ENCODE data around the gene TUBG1. TPM values are rescaled to one million over a fixed set of nuclear protein-coding genes. Genes with fewer than 3 reads are reported as not detected.
"Not testable (repeated sequence)": the region's sequence is repeated elsewhere in the genome, so short reads cannot be mapped to it uniquely, and the experiment has no call there.

TUBG1 gene
- total RNA-seq, 1 experiment from 2014 or later, result 133 TPM

DNA sequence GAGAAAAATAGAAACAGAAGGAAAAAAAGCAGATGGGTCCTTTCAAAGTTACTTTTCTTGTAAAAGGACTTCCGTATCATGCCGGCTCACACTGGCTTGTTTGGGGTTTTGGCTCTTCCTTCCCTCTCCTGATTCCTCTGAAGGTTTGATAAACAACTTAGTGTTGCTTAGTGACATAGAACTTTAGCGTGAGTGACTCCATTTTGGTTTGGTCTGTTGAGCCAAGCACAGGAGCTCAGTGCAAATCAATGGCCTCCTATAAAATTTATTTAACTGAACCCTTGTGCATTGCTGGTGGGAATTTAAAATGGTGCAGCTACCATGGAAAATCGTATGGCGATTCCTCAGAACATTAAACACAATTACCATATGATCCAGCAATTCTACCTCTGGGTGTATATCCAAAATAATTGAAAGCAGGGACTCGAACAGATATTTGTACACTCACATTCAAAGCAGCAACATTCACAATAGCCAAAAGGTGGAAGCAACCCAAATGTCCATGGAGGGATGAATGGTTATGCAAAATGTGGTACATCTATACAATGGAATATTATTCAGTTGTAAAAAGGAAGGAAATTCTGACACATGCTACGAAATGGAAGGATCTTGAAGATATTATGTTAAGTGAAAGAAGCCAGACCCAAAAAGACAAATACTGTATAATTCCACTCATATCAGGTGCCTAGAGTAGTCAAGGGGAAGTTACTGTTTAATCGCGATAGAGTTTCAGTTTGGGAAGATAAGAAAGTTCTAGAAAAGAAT, 48.5 kb downstream of the TUBG1 start:
- no TSS peak for BruUV-seq (replicated peaks)
- Mint-ChIP-seq H3K27ac (ENCODE audit: unreplicated experiment) (peak overlapping the region; percentile 35), H3K9me3 (ENCODE audit: low read depth, unreplicated experiment) (peaks cover 3% of the 10 kb centered on the region), H3K36me3 (ENCODE audit: insufficient read depth, unreplicated experiment) (peaks cover 10% of the 10 kb centered on the region), H3K4me1 (ENCODE audit: low read depth, unreplicated experiment) (peaks cover 19% of the 10 kb centered on the region), H3K27me3 (ENCODE audit: unreplicated experiment) (peaks cover 10% of the 10 kb centered on the region), H3K4me3 (ENCODE audit: low read depth, unreplicated experiment) (peak overlapping the region; percentile 99)
- TF ChIP-seq CTCF (IDR thresholded peaks at IDR 0.05; ENCODE audit: unreplicated experiment), result no peak
- DNase-seq, result no peak
- CTCF ChIA-PET, result interaction anchor here (1.0 to 1.4 kb wide), 3 partner anchors 11 to 19 kb away, joined by 3 read pairs; partner anchors contain the start of gene PLEKHH3
- intact Hi-C loops (cut with micrococcal nuclease; ENCODE audit: unreplicated experiment), result no loop called here

- H3K4me3 Mint-ChIP-seq (ENCODE audit: low read depth, unreplicated experiment), result peak within 1 kb of the TSS; percentile 99
- no peaks in the 10 kb centered on the region for H3K27me3 Mint-ChIP-seq (ENCODE audit: unreplicated experiment)
- TF ChIP-seq CTCF (IDR thresholded peaks at IDR 0.05; ENCODE audit: unreplicated experiment), result no peak
- no TSS peak for BruUV-seq (replicated peaks)
- H3K9me3 Mint-ChIP-seq (ENCODE audit: low read depth, unreplicated experiment), result peaks cover 3% of the 10 kb centered on the region
- peaks cover 10% of the 10 kb centered on the region for H3K36me3 Mint-ChIP-seq (ENCODE audit: insufficient read depth, unreplicated experiment)
- peak within 1 kb of the TSS; percentile 35 for H3K27ac Mint-ChIP-seq (ENCODE audit: unreplicated experiment)
- intact Hi-C loops (cut with micrococcal nuclease; ENCODE audit: unreplicated experiment), result no loop called here
- CTCF ChIA-PET, result interaction anchor here (0.6 to 1.4 kb wide), 8 partner anchors 10 to 243 kb away, joined by 3 to 5 read pairs (median 3); partner anchors contain the start of genes NAGLU and PLEKHH3
- H3K4me1 Mint-ChIP-seq (ENCODE audit: low read depth, unreplicated experiment), result peaks cover 19% of the 10 kb centered on the region
- DNase-seq, result peak; percentile 98
Measured at GRCh38 chr17:42659079-42659931, 49.8 kb downstream of the TUBG1 start, which contains the start of gene TUBG2. Gene TUBG2, plus strand, starts transcription at chr17:42659284. Its CDS starts 220 bp downstream, at chr17:42659504.

DNA sequence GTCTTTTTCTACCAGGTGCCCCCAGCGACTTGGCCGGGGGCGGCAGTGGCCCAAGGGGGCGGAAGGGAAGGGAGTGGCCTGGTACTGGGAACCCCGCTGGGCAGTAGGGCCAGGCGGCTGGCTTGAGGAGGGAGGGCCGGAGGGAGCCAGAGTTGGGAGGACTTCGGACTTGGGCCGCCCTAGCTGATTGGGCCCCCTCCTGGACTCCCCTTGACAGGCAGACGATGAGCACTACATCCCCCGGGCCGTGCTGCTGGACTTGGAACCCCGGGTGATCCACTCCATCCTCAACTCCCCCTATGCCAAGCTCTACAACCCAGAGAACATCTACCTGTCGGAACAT, 50.4 kb downstream of the TUBG1 start:
- peak overlapping the region; percentile 99 for H3K4me3 Mint-ChIP-seq (ENCODE audit: low read depth, unreplicated experiment)
- peaks cover 19% of the 10 kb centered on the region for H3K4me1 Mint-ChIP-seq (ENCODE audit: low read depth, unreplicated experiment)
- H3K36me3 Mint-ChIP-seq (ENCODE audit: insufficient read depth, unreplicated experiment), result peaks cover 10% of the 10 kb centered on the region
- H3K27me3 Mint-ChIP-seq (ENCODE audit: unreplicated experiment); H3K9me3 Mint-ChIP-seq (ENCODE audit: low read depth, unreplicated experiment); DNase-seq; intact Hi-C loops (cut with micrococcal nuclease; ENCODE audit: unreplicated experiment); BruUV-seq (replicated peaks): not testable (repeated sequence)
- peak overlapping the region; percentile 26 for H3K27ac Mint-ChIP-seq (ENCODE audit: unreplicated experiment)
- CTCF ChIA-PET, result interaction anchor here (0.6 to 1.2 kb wide), 3 partner anchors 19 to 244 kb away, joined by 4 to 5 read pairs (median 4); no protein-coding TSS in a partner anchor

DNA sequence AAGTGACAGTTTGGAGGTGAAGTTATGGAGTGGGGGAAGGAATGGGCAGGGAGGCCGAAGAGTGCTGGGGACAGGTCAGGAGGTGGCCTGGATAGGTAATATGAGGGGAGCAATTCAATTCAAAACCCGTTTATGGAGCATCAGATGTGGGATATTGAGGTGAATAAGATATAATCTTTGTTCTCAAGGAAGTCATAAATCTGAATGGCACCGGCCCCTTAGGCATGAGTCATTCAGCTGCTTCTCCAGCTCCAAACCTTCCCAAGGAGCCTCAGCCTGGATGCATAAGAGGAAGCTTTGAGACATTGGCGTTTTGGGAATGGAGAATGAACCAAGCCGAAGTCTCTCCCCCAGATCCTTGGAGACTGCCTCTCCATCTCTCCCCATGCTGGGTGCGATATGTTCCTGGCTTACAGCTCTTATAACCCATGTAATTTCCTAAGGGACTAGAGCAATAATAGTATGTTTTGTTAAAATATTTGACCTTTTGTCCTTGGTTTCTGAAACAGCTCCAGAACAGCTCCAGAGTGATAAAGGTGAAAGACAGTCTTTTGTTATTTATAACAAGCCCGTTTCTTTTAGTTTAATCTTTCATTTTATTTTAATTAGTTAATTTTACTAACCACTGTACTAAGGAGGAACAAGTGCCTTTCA, 51.3 kb downstream of the TUBG1 start:
- H3K27me3 Mint-ChIP-seq (ENCODE audit: unreplicated experiment), result no peaks in the 10 kb centered on the region
- H3K4me3 Mint-ChIP-seq (ENCODE audit: low read depth, unreplicated experiment), result peak overlapping the region; percentile 99
- BruUV-seq (replicated peaks), result TSS peak; percentile 26
- H3K36me3 Mint-ChIP-seq (ENCODE audit: insufficient read depth, unreplicated experiment), result peaks cover 16% of the 10 kb centered on the region
- CTCF ChIA-PET, result interaction anchor here (0.5 to 1.7 kb wide), 6 partner anchors 13 to 51 kb away, joined by 3 to 12 read pairs (median 4); partner anchors contain the start of genes PLEKHH3, RETREG3 and TUBG1
- no peak for DNase-seq
- no peak overlapping the region for H3K27ac Mint-ChIP-seq (ENCODE audit: unreplicated experiment)
- peaks cover 3% of the 10 kb centered on the region for H3K9me3 Mint-ChIP-seq (ENCODE audit: low read depth, unreplicated experiment)
- intact Hi-C loops (cut with micrococcal nuclease; ENCODE audit: unreplicated experiment), result no loop called here
- TF ChIP-seq CTCF (IDR thresholded peaks at IDR 0.05; ENCODE audit: unreplicated experiment), result no peak
- peaks cover 11% of the 10 kb centered on the region for H3K4me1 Mint-ChIP-seq (ENCODE audit: low read depth, unreplicated experiment)

Other genes starting within 250 kb of the TUBG1 start
- 183 and 196 TPM in 2 replicates for gene STAT3, start 221.2 kb upstream of the TUBG1 start, total RNA-seq (2022)
- gene CAVIN1, start 186.4 kb upstream of the TUBG1 start, total RNA-seq (2022), result 4.0 and 6.7 TPM in 2 replicates
- 140 and 141 TPM in 2 replicates for gene ATP6V0A1, start 150.8 kb upstream of the TUBG1 start, total RNA-seq (2022)
- 53.8 and 59.1 TPM in 2 replicates for gene NAGLU, start 73.4 kb upstream of the TUBG1 start, total RNA-seq (2022)
- gene HSD17B1, start 56.8 kb upstream of the TUBG1 start, total RNA-seq (2022), result 0.88 and 1.0 TPM in 2 replicates
- gene COASY, start 47.5 kb upstream of the TUBG1 start, total RNA-seq (2022), result 159 and 163 TPM in 2 replicates
- gene MLX, start 42.6 kb upstream of the TUBG1 start, total RNA-seq (2022), result 65.0 and 69.8 TPM in 2 replicates
- 31.8 and 32.4 TPM in 2 replicates for gene PSMC3IP, start 32.0 kb upstream of the TUBG1 start, total RNA-seq (2022)
- 71.2 and 80.6 TPM in 2 replicates for gene RETREG3, start 309 bp upstream of the TUBG1 start, total RNA-seq (2022)
- 23.6 and 26.1 TPM in 2 replicates for gene TUBG2, start 49.6 kb downstream of the TUBG1 start, total RNA-seq (2022)
- 35.2 and 45.0 TPM in 2 replicates for gene PLEKHH3, start 67.3 kb downstream of the TUBG1 start, total RNA-seq (2022)
- gene CCR10, start 72.2 kb downstream of the TUBG1 start, total RNA-seq (2022), result 0.33 and 0.42 TPM in 2 replicates
- 1.2 and 1.3 TPM in 2 replicates for gene CNTNAP1, start 72.8 kb downstream of the TUBG1 start, total RNA-seq (2022)
- gene EZH1, start 135.4 kb downstream of the TUBG1 start, total RNA-seq (2022), result 43.3 and 45.5 TPM in 2 replicates
- gene RAMP2, start 151.5 kb downstream of the TUBG1 start, total RNA-seq (2022), result not detected in 2 replicates
- gene VPS25, start 163.8 kb downstream of the TUBG1 start, total RNA-seq (2022), result 93.9 and 101 TPM in 2 replicates
- gene WNK4, start 170.9 kb downstream of the TUBG1 start, total RNA-seq (2022), result 0.33 and 0.73 TPM in 2 replicates
- 98.8 and 99.9 TPM in 2 replicates for gene COA3, start 189.0 kb downstream of the TUBG1 start, total RNA-seq (2022)
- gene CNTD1, start 189.2 kb downstream of the TUBG1 start, total RNA-seq (2022), result 0.54 TPM in 1 of 2 replicates, not detected in the other
- 141 and 144 TPM in 2 replicates for gene BECN1, start 214.6 kb downstream of the TUBG1 start, total RNA-seq (2022)
- 238 and 265 TPM in 2 replicates for gene PSME3, start 223.7 kb downstream of the TUBG1 start, total RNA-seq (2022)
- 10.5 and 14.4 TPM in 2 replicates for gene AOC2, start 234.9 kb downstream of the TUBG1 start, total RNA-seq (2022)
- 3.5 and 7.4 TPM in 2 replicates for gene AOC3, start 241.5 kb downstream of the TUBG1 start, total RNA-seq (2022)